ENCODE results near the gene ATP1A1.

The ATP1A1 gene

DNA sequence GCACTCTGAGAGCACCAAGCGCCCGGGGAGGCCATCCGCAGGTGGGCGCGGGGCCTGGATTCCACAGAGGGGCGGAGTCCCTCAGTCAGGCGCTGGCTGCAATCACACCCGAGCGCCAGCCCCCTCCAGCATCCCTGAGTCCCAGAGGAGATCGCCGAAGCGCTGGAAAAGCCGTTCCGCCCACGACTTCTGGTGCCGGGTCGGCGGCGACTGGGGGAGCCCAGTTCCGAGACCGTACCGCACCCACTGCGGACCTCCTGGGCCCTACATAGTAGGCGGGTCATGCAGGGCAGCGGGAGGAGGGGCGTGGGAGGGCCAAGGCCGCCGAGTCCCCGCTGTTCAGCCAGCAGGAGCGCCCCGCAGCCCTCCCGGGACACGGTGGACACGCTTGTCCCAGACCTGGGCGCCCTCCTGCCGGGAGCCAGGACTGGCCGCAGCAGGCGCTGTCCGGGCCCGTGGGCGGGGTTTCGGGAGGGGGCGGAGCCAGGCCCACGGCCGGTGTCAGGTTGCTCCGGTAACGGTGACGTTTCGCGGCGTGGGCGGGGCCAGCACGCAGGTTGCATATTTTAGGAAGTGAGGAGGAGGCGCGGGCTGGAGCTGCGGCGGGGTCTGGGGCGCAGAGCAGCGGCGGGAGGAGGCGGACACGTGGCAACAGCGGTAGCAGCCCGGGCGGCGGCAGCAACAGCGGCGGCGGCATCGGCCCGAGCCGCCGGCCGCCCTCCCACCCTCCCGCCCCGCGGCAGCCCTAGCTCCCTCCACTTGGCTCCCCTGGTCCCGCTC lies at the start of gene ATP1A1:
Gene ATP1A1 (plus strand): TSS at position 594 of the 780 bp plus-strand sequence. CDS start 268 bp downstream, outside the sequence.
- Histone ChIP-seq H3K4me1 (ENCODE audit: insufficient read depth, low read length) (peaks cover 37% of the 10 kb centered on the region), H3K27me3 (ENCODE audit: control insufficient read depth in 1 of 2, insufficient read depth in 2 of 2, low read length in 2 of 2) (no peaks in the 10 kb centered on the region), H3K9me3 (ENCODE audit: low read length) (no peaks in the 10 kb centered on the region), H3K27ac (ENCODE audit: low read depth, low read length) (peak within 1 kb of the TSS; percentile 94), H3K36me3 (ENCODE audit: insufficient read depth, low read length) (no peaks in the 10 kb centered on the region), H3K4me3 (ENCODE audit: low read depth in 1 of 2, low read length in 2 of 2) (peak within 1 kb of the TSS; percentile 80 to 94), H3K9ac (ENCODE audit: low read length) (peak within 1 kb of the TSS; percentile 45)

DNA sequence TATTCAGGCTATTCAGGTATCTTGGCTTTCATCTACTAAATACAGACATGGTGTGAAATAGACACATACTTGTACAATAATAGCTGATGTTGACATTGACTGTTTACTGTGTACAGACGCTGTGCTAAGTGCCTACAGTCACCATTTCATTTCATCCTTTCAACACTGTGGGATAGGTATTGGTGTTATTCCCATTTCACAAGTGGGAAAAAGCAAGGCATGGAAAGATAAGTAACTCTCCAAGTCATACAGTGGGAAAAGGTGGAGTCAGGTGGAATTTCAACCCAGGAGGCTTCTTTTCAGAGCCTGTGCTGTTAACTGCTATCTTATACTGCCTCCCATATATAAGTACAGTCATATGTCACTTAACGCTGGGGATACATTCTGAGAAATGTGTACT lies 49.6 kb upstream of the ATP1A1 start:
- Histone ChIP-seq H3K27ac (ENCODE audit: low read depth, low read length) (no peak overlapping the region), H3K27me3 (ENCODE audit: control insufficient read depth in 1 of 2, insufficient read depth in 2 of 2, low read length in 2 of 2) (no peaks in the 10 kb centered on the region), H3K36me3 (ENCODE audit: insufficient read depth, low read length) (no peaks in the 10 kb centered on the region), H3K4me1 (ENCODE audit: insufficient read depth, low read length) (no peaks in the 10 kb centered on the region), H3K9ac (ENCODE audit: low read length) (no peak overlapping the region), H3K4me3 (ENCODE audit: low read depth in 1 of 2, low read length in 2 of 2) (no peak overlapping the region), H3K9me3 (ENCODE audit: low read length) (no peaks in the 10 kb centered on the region)

DNA sequence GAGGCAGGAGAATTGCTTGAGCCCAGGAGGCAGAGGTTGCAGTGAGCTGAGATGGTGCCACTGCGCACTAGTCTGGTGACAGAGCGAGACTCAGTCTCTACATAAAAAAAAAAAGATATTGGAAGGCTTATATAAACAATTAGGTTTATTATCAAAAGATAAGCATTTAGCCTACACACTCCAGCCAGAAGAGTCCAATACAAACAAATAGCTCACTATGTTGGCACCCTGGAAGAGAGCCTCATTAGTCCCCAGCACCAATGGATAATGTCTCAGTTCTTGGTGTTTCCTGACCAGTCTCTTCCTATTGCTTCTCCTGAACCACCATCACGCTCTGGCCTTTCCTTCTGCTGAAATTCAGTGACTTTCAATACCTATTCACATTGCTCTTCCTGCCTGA lies 48.6 kb upstream of the ATP1A1 start:
- H3K4me1 ChIP-seq (ENCODE audit: insufficient read depth, low read length), result no peaks in the 10 kb centered on the region
- no peak overlapping the region for H3K9ac ChIP-seq (ENCODE audit: low read length)
- no peak overlapping the region for H3K27ac ChIP-seq (ENCODE audit: low read depth, low read length)

DNA sequence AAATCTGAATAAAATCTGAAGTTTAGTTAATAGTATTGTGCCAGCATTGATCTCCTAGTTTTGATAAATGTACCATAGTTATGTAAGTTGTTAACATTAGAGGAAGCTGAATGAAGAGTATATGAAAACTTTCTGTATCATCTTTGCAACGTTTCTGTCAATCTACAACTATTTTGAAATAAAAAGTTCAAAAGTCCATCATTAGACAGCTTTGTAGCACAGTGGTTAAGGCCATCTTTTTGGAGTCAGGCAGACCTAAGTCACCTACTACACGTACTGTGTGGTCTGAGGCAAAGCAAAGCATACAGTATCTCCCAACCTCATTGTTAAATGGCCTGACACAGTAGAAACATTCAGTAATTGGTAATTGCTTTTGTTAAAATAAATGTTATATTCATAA lies 47.9 kb upstream of the ATP1A1 start:
- H3K4me1 ChIP-seq (ENCODE audit: insufficient read depth, low read length), result no peaks in the 10 kb centered on the region
- no peak overlapping the region for H3K4me3 ChIP-seq (ENCODE audit: low read depth in 1 of 2, low read length in 2 of 2)
- no peak overlapping the region for H3K9ac ChIP-seq (ENCODE audit: low read length)
- no peaks in the 10 kb centered on the region for H3K9me3 ChIP-seq (ENCODE audit: low read length)
- H3K36me3 ChIP-seq (ENCODE audit: insufficient read depth, low read length), result no peaks in the 10 kb centered on the region
- H3K27me3 ChIP-seq (ENCODE audit: control insufficient read depth in 1 of 2, insufficient read depth in 2 of 2, low read length in 2 of 2), result no peaks in the 10 kb centered on the region
- H3K27ac ChIP-seq (ENCODE audit: low read depth, low read length), result no peak overlapping the region

More for the DNA sequence above, 48.6 kb upstream of the ATP1A1 start:
- no peaks in the 10 kb centered on the region for H3K36me3 ChIP-seq (ENCODE audit: insufficient read depth, low read length)
- H3K9me3 ChIP-seq (ENCODE audit: low read length), result no peaks in the 10 kb centered on the region
- no peak overlapping the region for H3K4me3 ChIP-seq (ENCODE audit: low read depth in 1 of 2, low read length in 2 of 2)
- H3K27me3 ChIP-seq (ENCODE audit: control insufficient read depth in 1 of 2, insufficient read depth in 2 of 2, low read length in 2 of 2), result no peaks in the 10 kb centered on the region

DNA sequence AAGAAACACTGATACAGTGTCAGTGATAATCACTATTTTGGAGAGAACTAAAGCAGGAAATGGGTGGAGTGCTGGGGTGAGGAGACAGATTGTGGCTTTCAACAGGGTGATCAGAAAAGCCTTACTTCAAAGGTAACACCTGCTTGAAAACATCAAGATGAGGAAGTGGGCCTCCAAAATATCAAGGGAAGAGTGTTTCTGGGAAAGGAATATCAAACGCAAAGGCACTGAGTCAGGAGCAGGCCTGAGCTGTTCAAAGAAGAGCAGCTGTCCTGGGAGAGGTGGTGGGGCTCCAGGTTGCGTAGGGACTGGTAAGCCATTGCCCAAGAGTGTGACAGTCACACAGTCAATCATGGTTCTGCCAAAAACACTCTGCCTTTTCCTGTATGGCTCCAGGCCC lies 47.1 kb upstream of the ATP1A1 start:
- Histone ChIP-seq H3K9me3 (ENCODE audit: low read length) (no peaks in the 10 kb centered on the region), H3K4me1 (ENCODE audit: insufficient read depth, low read length) (no peaks in the 10 kb centered on the region), H3K4me3 (ENCODE audit: low read depth in 1 of 2, low read length in 2 of 2) (no peak overlapping the region), H3K27me3 (ENCODE audit: control insufficient read depth in 1 of 2, insufficient read depth in 2 of 2, low read length in 2 of 2) (no peaks in the 10 kb centered on the region), H3K27ac (ENCODE audit: low read depth, low read length) (no peak overlapping the region), H3K36me3 (ENCODE audit: insufficient read depth, low read length) (no peaks in the 10 kb centered on the region), H3K9ac (ENCODE audit: low read length) (no peak overlapping the region)

DNA sequence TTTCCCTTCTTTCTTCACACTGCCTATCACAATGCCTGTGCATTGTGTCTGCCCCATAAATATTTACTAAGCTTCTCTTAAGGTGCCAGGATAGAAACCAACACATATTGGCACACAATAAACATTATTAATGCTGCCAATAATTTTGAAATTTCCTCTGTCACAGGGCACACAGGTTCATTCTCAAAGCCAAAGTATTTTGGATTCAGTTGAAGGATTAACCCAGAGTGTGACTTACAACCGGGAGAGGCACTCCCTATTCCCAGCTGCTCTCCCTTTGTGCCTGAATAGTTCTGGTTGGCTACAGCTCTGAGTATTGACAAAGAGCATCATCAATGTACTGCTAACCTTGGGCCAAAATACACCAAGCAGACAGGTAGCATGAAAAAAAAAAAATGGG lies 46.6 kb upstream of the ATP1A1 start:
- no peaks in the 10 kb centered on the region for H3K9me3 ChIP-seq (ENCODE audit: low read length)
- no peaks in the 10 kb centered on the region for H3K36me3 ChIP-seq (ENCODE audit: insufficient read depth, low read length)
- no peak overlapping the region for H3K27ac ChIP-seq (ENCODE audit: low read depth, low read length)
- H3K4me1 ChIP-seq (ENCODE audit: insufficient read depth, low read length), result no peaks in the 10 kb centered on the region
- H3K4me3 ChIP-seq (ENCODE audit: low read depth in 1 of 2, low read length in 2 of 2), result no peak overlapping the region
- no peaks in the 10 kb centered on the region for H3K27me3 ChIP-seq (ENCODE audit: control insufficient read depth in 1 of 2, insufficient read depth in 2 of 2, low read length in 2 of 2)
- H3K9ac ChIP-seq (ENCODE audit: low read length), result no peak overlapping the region

DNA sequence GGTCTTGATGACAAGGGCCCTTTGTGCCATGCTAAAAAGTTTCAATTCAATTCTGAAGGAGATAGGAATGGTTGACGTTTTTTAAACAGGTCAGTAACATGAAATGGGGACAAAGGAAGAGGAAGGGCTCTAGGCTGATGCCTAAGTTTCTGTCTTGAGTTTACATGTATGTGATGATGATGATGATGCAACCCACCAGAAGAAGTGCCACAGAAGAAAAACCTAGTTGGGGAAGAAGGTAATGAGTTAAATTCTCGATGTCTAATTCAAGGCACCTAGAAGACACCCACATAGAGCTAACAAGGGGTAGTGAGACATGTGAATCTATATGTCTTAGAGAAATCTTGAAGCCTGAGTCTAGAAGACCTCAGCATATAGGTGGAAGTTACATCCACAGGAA lies 44.4 kb upstream of the ATP1A1 start:
- H3K4me3 ChIP-seq (ENCODE audit: low read depth in 1 of 2, low read length in 2 of 2), result no peak overlapping the region
- H3K36me3 ChIP-seq (ENCODE audit: insufficient read depth, low read length), result no peaks in the 10 kb centered on the region
- no peak overlapping the region for H3K9ac ChIP-seq (ENCODE audit: low read length)
- H3K27ac ChIP-seq (ENCODE audit: low read depth, low read length), result no peak overlapping the region
- no peaks in the 10 kb centered on the region for H3K4me1 ChIP-seq (ENCODE audit: insufficient read depth, low read length)
- no peaks in the 10 kb centered on the region for H3K9me3 ChIP-seq (ENCODE audit: low read length)
- H3K27me3 ChIP-seq (ENCODE audit: control insufficient read depth in 1 of 2, insufficient read depth in 2 of 2, low read length in 2 of 2), result no peaks in the 10 kb centered on the region

DNA sequence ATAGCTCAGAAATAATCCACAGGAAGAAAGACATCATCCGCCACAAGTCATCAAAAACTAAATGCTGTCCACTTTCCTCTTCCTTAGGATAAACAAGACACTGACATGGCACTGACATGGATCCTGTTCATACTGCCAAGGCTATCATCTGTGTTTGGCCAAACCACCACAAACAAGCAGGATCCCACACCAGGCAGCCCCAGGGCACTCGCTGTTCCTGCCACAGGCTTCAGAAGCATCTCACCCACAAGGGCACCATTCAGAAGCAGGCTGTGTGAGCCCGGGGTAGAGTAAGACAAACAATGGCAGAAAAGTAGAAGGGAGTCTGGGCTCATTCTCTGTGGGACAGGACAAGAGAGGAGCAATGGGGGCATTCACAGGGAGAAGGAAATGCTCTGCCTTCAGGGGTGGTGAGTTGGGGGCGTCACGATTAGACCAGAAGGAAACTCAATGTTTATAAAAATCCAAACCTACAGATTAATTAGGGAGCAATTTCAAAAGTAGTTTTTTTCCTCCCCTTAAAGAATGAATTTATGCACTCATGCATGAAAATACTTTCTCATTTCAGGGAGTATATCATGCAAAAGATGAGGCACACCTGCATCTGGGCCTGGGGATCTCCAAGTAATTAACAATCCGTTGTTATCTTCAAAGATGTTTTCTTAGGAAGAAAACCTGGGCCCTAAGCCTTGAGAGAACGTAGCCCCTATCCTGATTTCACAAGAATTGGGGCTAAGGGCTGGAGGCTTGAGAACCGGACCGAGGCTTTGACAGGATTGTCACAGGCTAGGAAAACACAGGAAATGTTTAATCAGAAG lies 43.3 kb upstream of the ATP1A1 start:
- no peak overlapping the region for H3K9ac ChIP-seq (ENCODE audit: low read length)
- H3K27ac ChIP-seq (ENCODE audit: low read depth, low read length), result no peak overlapping the region
- H3K4me3 ChIP-seq (ENCODE audit: low read depth in 1 of 2, low read length in 2 of 2), result no peak overlapping the region
- no peaks in the 10 kb centered on the region for H3K9me3 ChIP-seq (ENCODE audit: low read length)
- H3K36me3 ChIP-seq (ENCODE audit: insufficient read depth, low read length), result no peaks in the 10 kb centered on the region
- no peaks in the 10 kb centered on the region for H3K27me3 ChIP-seq (ENCODE audit: control insufficient read depth in 1 of 2, insufficient read depth in 2 of 2, low read length in 2 of 2)
- H3K4me1 ChIP-seq (ENCODE audit: insufficient read depth, low read length), result no peaks in the 10 kb centered on the region

DNA sequence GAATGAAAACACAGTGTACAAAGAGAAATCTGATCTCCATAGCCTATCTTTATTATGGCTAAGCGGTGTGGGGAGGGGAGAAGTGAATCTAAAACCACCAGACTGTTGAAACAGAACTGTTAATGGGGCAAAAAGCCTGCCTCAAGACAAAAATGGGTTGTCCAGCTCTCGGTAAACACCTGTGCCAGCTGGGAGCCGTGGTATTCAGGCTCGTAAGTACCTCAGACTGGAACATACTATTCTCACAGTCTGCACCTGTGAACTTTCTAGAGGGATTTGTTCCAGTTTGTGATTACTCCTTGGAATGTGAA lies 42.7 kb upstream of the ATP1A1 start:
- no peaks in the 10 kb centered on the region for H3K27me3 ChIP-seq (ENCODE audit: control insufficient read depth in 1 of 2, insufficient read depth in 2 of 2, low read length in 2 of 2)
- H3K27ac ChIP-seq (ENCODE audit: low read depth, low read length), result no peak overlapping the region
- H3K36me3 ChIP-seq (ENCODE audit: insufficient read depth, low read length), result no peaks in the 10 kb centered on the region
- no peak overlapping the region for H3K4me3 ChIP-seq (ENCODE audit: low read depth in 1 of 2, low read length in 2 of 2)
- H3K9me3 ChIP-seq (ENCODE audit: low read length), result no peaks in the 10 kb centered on the region
- no peaks in the 10 kb centered on the region for H3K4me1 ChIP-seq (ENCODE audit: insufficient read depth, low read length)
- H3K9ac ChIP-seq (ENCODE audit: low read length), result no peak overlapping the region

DNA sequence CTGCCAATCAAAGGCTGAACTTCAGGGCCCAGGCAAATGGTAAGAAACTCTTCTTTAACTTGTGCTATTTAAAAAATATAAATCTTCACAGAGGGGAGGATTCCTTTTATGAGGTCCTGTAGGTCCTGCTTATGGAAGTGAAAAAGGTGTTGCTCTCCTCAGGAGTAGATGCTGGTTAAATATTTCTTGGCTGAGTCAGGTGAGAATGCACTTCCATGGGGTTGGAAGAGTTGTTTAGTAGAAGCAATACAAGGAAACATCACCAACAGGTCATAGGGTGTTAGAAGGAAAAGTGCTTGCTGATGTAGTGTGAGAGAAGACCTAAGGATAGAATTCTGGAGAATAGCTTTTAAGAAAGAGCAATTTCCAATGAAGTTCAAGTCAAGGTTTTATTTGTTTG lies 42.2 kb upstream of the ATP1A1 start:
- Histone ChIP-seq H3K27ac (ENCODE audit: low read depth, low read length) (no peak overlapping the region), H3K27me3 (ENCODE audit: control insufficient read depth in 1 of 2, insufficient read depth in 2 of 2, low read length in 2 of 2) (no peaks in the 10 kb centered on the region), H3K9ac (ENCODE audit: low read length) (no peak overlapping the region), H3K9me3 (ENCODE audit: low read length) (no peaks in the 10 kb centered on the region), H3K4me3 (ENCODE audit: low read depth in 1 of 2, low read length in 2 of 2) (no peak overlapping the region), H3K4me1 (ENCODE audit: insufficient read depth, low read length) (no peaks in the 10 kb centered on the region), H3K36me3 (ENCODE audit: insufficient read depth, low read length) (no peaks in the 10 kb centered on the region)

DNA sequence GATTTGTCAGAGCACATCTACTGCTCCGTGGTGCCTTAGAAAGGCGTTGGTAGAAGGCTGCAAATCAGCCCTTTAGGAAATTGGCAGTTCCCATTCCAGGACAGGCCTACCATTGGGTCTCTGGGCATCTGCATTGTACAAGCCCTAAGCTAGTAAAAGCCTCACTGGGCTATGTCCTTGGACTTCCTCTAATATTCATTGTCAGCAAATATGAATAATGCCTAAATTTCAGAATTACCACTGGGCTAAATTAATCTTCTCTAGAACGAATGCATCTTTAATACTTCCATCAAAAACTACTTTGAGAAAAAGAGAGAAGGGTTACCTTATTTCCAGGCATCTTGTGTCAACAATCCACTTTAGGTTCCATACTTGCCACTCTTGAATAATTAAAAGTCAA lies 41.5 kb upstream of the ATP1A1 start:
- H3K36me3 ChIP-seq (ENCODE audit: insufficient read depth, low read length), result no peaks in the 10 kb centered on the region
- no peak overlapping the region for H3K4me3 ChIP-seq (ENCODE audit: low read depth in 1 of 2, low read length in 2 of 2)
- H3K27ac ChIP-seq (ENCODE audit: low read depth, low read length), result no peak overlapping the region
- H3K27me3 ChIP-seq (ENCODE audit: control insufficient read depth in 1 of 2, insufficient read depth in 2 of 2, low read length in 2 of 2), result no peaks in the 10 kb centered on the region
- H3K9me3 ChIP-seq (ENCODE audit: low read length), result no peaks in the 10 kb centered on the region
- no peaks in the 10 kb centered on the region for H3K4me1 ChIP-seq (ENCODE audit: insufficient read depth, low read length)
- no peak overlapping the region for H3K9ac ChIP-seq (ENCODE audit: low read length)

DNA sequence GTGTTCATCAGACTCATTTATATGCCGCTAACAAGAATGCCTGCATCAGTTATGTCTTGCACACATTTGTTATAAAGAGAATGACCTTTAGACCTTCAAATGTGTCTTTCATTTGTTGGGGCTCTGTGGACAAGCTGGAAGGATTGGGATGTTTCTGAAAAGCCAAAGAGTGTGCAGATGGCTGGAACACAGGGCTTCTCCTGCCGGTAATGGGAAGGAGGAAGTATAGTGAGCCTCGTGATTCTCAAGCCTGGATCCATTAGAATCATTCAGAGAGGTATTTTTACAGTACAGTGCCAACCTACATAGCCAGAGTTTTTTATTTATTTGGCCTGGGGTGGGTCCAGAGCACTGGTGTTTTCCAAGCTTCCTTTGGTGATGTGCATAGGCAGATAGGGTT lies 40.6 kb upstream of the ATP1A1 start:
- no peaks in the 10 kb centered on the region for H3K4me1 ChIP-seq (ENCODE audit: insufficient read depth, low read length)
- H3K9me3 ChIP-seq (ENCODE audit: low read length), result no peaks in the 10 kb centered on the region
- no peaks in the 10 kb centered on the region for H3K27me3 ChIP-seq (ENCODE audit: control insufficient read depth in 1 of 2, insufficient read depth in 2 of 2, low read length in 2 of 2)
- H3K27ac ChIP-seq (ENCODE audit: low read depth, low read length), result no peak overlapping the region
- H3K4me3 ChIP-seq (ENCODE audit: low read depth in 1 of 2, low read length in 2 of 2), result no peak overlapping the region
- no peaks in the 10 kb centered on the region for H3K36me3 ChIP-seq (ENCODE audit: insufficient read depth, low read length)
- no peak overlapping the region for H3K9ac ChIP-seq (ENCODE audit: low read length)

Data from muscle layer of colon (tissue), 2 donors.